ENCODE results near the gene P3H2.

The P3H2 gene

DNA sequence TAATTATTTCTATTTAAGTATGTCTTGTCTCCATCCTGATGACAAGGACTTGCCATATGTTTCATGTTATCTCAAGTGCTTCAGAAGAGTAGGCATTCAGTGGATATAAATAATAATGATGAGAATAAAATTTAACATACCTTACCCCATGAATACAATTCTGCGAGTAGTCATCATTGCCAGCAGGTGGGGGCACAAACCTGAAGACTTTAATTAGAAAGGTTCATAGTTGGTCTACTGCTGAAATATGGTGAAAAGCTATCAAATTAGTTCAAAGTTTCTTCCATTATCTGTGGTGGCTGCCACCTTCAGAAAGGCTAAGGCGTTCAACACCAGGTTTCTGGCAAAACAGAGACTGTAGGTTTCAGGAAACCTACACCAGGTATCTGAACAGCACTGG is 100.9 kb downstream of the P3H2 start:
- H3K9me3 ChIP-seq = no peaks in the 10 kb centered on the region
- no peaks in the 10 kb centered on the region for H3K4me1 ChIP-seq (ENCODE audit: control insufficient read depth in 1 of 2, insufficient read depth in 1 of 2, low read depth in 1 of 2, low read length in 1 of 2)
- no peak overlapping the region for H3K4me3 ChIP-seq (ENCODE audit: low read depth in 1 of 2, low read length in 1 of 2)
- H3K36me3 ChIP-seq = no peaks in the 10 kb centered on the region
- H3K27me3 ChIP-seq = no peaks in the 10 kb centered on the region
- H3K27ac ChIP-seq = no peak overlapping the region
- TF ChIP-seq, protein P1, sequence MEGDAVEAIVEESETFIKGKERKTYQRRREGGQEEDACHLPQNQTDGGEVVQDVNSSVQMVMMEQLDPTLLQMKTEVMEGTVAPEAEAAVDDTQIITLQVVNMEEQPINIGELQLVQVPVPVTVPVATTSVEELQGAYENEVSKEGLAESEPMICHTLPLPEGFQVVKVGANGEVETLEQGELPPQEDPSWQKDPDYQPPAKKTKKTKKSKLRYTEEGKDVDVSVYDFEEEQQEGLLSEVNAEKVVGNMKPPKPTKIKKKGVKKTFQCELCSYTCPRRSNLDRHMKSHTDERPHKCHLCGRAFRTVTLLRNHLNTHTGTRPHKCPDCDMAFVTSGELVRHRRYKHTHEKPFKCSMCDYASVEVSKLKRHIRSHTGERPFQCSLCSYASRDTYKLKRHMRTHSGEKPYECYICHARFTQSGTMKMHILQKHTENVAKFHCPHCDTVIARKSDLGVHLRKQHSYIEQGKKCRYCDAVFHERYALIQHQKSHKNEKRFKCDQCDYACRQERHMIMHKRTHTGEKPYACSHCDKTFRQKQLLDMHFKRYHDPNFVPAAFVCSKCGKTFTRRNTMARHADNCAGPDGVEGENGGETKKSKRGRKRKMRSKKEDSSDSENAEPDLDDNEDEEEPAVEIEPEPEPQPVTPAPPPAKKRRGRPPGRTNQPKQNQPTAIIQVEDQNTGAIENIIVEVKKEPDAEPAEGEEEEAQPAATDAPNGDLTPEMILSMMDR (IDR thresholded peaks at IDR 0.05) = no peak

DNA sequence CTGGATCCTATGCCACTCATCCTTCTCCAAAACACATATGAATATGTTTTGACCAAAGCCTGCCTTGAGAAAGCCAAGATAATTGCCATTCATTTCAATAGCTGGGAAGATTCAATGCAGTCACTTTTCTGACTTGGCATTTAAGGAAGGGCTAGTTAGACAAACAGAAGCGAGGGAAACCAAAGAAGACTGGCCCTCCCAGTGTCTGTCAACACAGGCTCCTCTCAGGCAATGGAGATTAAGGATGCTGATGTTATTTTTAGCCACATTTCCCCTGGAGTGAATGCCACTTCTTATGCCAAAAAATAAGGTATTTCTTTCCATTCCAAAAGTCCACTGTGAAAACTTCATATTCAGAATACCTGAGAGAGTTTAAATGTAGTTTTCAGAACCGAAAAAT is 101.7 kb downstream of the P3H2 start:
- Histone ChIP-seq H3K9me3 (no peaks in the 10 kb centered on the region), H3K27ac (no peak overlapping the region), H3K4me3 (ENCODE audit: low read depth in 1 of 2, low read length in 1 of 2) (no peak overlapping the region), H3K27me3 (no peaks in the 10 kb centered on the region), H3K36me3 (no peaks in the 10 kb centered on the region), H3K4me1 (ENCODE audit: control insufficient read depth in 1 of 2, insufficient read depth in 1 of 2, low read depth in 1 of 2, low read length in 1 of 2) (no peaks in the 10 kb centered on the region)
- TF ChIP-seq, protein P1 (IDR thresholded peaks at IDR 0.05) = no peak

DNA sequence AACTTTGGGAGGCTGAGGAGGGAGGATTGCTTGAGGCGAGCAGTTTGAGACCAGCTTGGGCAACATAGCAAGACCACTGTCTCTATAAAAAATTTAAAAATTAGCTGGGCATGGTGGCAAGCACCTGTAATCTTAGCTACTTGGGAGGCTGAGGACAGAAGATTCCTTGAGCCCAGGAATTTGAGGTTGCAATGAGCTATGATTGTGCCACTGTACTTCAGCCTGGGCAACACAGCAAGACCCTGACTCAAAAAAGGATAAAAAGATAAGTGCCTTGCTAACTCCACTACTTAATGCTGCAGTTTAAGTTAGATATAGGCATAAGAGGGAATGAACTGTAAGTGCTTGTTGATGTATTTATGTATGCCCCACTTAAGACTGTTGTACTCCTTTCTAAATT is 102.2 kb downstream of the P3H2 start:
- H3K36me3 ChIP-seq = no peaks in the 10 kb centered on the region
- no peaks in the 10 kb centered on the region for H3K9me3 ChIP-seq
- no peak overlapping the region for H3K4me3 ChIP-seq (ENCODE audit: low read depth in 1 of 2, low read length in 1 of 2)
- H3K4me1 ChIP-seq (ENCODE audit: control insufficient read depth in 1 of 2, insufficient read depth in 1 of 2, low read depth in 1 of 2, low read length in 1 of 2) = no peaks in the 10 kb centered on the region
- TF ChIP-seq, protein P1 (IDR thresholded peaks at IDR 0.05) = no peak
- H3K27ac ChIP-seq = no peak overlapping the region
- H3K27me3 ChIP-seq = no peaks in the 10 kb centered on the region

DNA sequence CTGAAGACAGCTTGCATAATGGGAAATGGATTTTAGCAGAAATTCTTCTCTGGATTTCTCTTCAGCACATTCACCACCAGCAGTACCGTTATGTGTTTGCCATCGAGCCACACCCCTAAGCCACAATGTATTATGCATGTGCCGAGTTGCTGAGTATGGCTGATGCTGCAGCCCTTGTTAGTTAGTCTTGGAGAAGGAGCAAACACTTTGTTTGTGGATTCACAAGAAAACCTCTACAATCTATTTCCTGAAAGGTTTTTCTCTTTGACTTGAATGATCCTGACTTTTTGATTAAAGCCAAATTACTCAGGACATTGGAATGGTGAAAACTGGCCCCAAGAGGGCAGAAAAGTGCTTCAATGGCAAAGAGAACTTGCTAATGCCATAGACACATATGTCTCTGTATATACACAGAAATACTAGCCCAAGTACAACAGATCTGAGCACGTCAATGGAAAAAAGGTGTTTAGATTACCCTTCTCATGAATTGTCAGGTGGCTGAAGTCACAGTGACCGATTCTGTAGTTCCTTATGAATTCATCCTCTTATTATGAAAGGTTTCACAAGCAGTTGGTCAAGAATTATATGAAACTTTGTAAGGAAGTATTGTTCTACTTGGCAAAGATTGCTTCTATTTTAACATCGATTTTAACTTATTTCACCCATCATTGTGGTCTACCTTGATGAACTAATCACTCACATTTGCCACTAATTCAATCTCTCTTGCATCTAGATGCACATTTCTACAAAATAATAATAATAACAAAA is 103.0 kb downstream of the P3H2 start:
- TF ChIP-seq, protein P1 (IDR thresholded peaks at IDR 0.05) = no peak
- Histone ChIP-seq H3K4me3 (ENCODE audit: low read depth in 1 of 2, low read length in 1 of 2) (no peak overlapping the region), H3K36me3 (no peaks in the 10 kb centered on the region), H3K27ac (no peak overlapping the region), H3K27me3 (no peaks in the 10 kb centered on the region), H3K4me1 (ENCODE audit: control insufficient read depth in 1 of 2, insufficient read depth in 1 of 2, low read depth in 1 of 2, low read length in 1 of 2) (no peaks in the 10 kb centered on the region), H3K9me3 (no peaks in the 10 kb centered on the region)

DNA sequence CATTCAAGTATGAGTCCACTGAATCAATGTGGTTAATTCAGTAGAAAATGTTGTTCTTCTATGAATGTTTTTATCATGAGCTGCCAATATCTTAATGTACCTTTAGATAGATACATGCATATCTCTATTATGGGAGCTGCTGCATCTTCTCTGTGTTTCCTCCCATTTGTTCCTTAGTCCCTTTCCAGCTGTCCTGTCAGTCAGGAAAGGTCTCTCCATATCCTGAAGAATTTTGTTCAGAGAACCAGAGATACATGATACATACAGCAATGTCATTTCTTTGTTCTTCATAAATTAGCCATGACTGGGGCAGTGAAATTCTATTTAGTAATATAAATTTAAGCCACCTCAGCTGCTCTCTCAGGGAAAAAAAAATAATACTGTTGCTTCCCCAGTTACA is 103.7 kb downstream of the P3H2 start:
- TF ChIP-seq, protein P1 (IDR thresholded peaks at IDR 0.05) = no peak
- no peaks in the 10 kb centered on the region for H3K9me3 ChIP-seq
- H3K27ac ChIP-seq = no peak overlapping the region
- no peaks in the 10 kb centered on the region for H3K27me3 ChIP-seq
- no peak overlapping the region for H3K4me3 ChIP-seq (ENCODE audit: low read depth in 1 of 2, low read length in 1 of 2)
- no peaks in the 10 kb centered on the region for H3K36me3 ChIP-seq
- no peaks in the 10 kb centered on the region for H3K4me1 ChIP-seq (ENCODE audit: control insufficient read depth in 1 of 2, insufficient read depth in 1 of 2, low read depth in 1 of 2, low read length in 1 of 2)

Measured in neutrophil (primary cell).